Measurements from ENCODE around the gene LZTS2.

The LZTS2 gene

GRCh38 chr10:101031796-101032636 is 32.4 kb downstream of the LZTS2 start (continued):
- TF ChIP-seq ZBTB7A (tag by site-specific recombination; IDR thresholded peaks at IDR 0.05; ENCODE audit: low read depth) (peak; percentile 14; the same call in 1 of the 2 replicates), ZNF645 (tag by site-specific recombination; IDR thresholded peaks at IDR 0.05) (no peak), ZXDB (tag by site-specific recombination; IDR thresholded peaks at IDR 0.05) (no peak), ZNF266 (tag by site-specific recombination; IDR thresholded peaks at IDR 0.05; ENCODE audit: low read depth) (no peak; the same call in 1 of the 2 replicates), ELK4 (IDR thresholded peaks at IDR 0.05; ENCODE audit: borderline replicate concordance, low read depth, low read length) (no peak), ZFP3 (tag by site-specific recombination; IDR thresholded peaks at IDR 0.05; ENCODE audit: low read depth) (no peak), ZNF223 (tag by site-specific recombination; IDR thresholded peaks at IDR 0.05) (peak; percentile 97), ZBTB48 (tag by site-specific recombination; IDR thresholded peaks at IDR 0.05) (peak; percentile 70), RBAK (tag by site-specific recombination; IDR thresholded peaks at IDR 0.05) (no peak), KLF7 (tag by site-specific recombination; IDR thresholded peaks at IDR 0.05; ENCODE audit: borderline replicate concordance) (no peak; the same call in 1 of the 2 replicates), HIC1 (tag by site-specific recombination; IDR thresholded peaks at IDR 0.05) (peak; percentile 89), ZBTB26 (tag by site-specific recombination; optimal IDR thresholded peaks at IDR 0.05) (peak; percentile 24), SP2 (tag by site-specific recombination; IDR thresholded peaks at IDR 0.05) (peak; percentile 63), PRDM4 (tag by site-specific recombination; IDR thresholded peaks at IDR 0.05) (peak; percentile 95), ZNF677 (tag by site-specific recombination; IDR thresholded peaks at IDR 0.05) (no peak), ZNF701 (tag by site-specific recombination; IDR thresholded peaks at IDR 0.05) (no peak), ZNF792 (tag by site-specific recombination; IDR thresholded peaks at IDR 0.05) (0 out of 2 replicates have a peak, but pooled peaks have one; percentile 7)
